AG09319 (cell line): Measurements from ENCODE around the gene NAA16.

ENCODE experiments used
- DNase-seq: peaks from one replicate; pipeline ENCODE4 v3.0.0-alpha.2; 2010; ENCODE audit warnings: low read depth; ENCODE audit errors: extremely low read depth
- TF ChIP-seq, protein P1 (sequence below): IDR thresholded peaks from 2 replicates; pipeline ENCODE4 v1.5.1; 2011; ENCODE audit warnings: low read depth, mild to moderate bottlenecking, inconsistent platforms, low read length, moderate library complexity

The NAA16 gene

DNA sequence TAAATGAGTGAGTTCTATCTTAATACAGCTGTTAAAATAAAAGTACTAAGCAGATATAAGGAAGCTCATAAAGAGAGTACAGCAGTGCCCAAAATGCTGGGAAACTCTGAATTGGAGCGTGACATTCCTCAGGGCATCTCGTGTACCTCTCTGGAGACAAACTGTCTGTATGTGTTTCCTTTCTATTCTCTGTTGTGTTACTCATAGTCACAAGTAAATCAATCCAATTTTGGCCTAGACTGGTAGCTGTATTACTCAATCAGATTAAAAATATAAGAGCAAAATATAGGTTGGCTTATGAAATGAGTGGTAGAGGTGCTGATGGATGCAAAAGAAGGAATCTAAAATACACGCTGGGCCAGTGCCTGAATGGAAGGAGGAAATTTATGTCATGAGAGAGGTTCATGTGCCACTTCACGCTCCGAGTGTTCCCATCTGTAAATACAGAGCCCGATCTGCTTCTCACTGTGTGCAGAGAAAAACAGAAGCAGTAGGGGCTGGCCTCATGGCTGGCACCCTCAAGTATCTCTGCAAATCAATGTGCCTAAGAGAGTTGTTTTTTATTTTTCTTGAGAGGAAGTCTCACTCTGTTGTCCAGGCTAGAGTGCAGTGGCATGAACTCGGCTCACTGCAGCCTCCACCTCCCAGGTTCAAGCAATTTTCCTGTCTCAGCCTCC is 87.6 kb downstream of the NAA16 start:
- TF ChIP-seq, protein P1, sequence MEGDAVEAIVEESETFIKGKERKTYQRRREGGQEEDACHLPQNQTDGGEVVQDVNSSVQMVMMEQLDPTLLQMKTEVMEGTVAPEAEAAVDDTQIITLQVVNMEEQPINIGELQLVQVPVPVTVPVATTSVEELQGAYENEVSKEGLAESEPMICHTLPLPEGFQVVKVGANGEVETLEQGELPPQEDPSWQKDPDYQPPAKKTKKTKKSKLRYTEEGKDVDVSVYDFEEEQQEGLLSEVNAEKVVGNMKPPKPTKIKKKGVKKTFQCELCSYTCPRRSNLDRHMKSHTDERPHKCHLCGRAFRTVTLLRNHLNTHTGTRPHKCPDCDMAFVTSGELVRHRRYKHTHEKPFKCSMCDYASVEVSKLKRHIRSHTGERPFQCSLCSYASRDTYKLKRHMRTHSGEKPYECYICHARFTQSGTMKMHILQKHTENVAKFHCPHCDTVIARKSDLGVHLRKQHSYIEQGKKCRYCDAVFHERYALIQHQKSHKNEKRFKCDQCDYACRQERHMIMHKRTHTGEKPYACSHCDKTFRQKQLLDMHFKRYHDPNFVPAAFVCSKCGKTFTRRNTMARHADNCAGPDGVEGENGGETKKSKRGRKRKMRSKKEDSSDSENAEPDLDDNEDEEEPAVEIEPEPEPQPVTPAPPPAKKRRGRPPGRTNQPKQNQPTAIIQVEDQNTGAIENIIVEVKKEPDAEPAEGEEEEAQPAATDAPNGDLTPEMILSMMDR = no peak
- no peak for DNase-seq

DNA sequence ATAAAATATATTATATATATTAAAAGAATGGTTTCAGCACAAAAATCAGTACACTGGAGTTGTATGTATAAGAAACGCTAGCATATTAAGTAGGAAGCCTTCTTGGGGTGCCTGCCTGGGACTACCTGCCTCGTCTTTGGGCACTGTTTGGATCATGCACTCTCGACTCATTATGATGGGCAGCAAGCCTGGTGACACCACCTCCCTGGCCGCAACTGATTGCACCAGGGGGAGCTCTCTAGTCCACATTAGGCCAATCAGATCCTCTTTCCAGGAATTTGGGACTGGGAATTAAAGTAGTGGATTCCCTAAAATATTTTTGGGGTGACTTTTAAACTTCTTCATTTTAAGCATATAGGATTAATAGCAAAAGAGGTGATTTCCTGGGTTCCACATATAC is 90.3 kb downstream of the NAA16 start:
- DNase-seq = no peak

DNA sequence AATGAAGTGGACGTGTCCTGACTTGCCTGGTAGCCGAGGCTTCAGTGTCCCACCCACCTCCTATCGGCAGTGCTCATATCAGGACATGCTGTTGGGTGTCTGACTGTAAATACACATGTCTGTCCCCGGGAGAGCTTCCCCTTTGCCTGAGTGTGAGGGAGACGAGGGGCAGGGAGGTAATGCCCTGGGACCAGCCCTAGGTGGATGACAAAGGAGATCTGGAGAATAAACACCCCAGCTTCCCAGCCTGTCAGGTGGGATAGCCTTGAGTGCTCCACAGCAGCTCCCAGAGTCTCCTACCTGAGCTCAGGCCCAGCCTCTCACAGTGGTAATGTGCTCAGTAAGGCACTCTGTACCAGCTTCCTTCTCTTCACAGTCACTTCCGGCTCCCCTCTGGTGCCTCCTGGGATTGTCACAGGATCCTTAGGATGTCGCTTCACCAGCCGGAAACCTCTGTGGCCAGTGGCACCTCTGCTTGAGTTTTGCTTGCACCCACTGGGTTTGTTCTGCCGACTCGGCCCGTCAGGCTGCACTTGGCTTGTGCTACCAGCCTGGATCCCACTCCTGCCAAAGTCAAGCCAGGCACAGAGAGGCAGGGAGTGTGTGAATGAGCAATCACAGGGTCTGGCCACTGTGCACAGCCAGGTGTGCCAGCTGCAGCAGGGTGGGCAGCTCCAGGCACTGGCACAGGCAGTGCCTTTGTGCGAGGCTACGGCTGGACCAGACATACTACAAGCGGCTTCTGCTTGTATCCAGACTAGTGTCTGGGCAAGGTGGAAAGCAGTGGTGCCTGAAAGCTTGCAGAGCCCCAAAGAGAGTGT is 91.8 kb downstream of the NAA16 start:
- no peak for DNase-seq
- TF ChIP-seq, protein P1 = no peak

More for the DNA sequence above, 90.3 kb downstream of the NAA16 start:
- TF ChIP-seq, protein P1 = no peak

DNA sequence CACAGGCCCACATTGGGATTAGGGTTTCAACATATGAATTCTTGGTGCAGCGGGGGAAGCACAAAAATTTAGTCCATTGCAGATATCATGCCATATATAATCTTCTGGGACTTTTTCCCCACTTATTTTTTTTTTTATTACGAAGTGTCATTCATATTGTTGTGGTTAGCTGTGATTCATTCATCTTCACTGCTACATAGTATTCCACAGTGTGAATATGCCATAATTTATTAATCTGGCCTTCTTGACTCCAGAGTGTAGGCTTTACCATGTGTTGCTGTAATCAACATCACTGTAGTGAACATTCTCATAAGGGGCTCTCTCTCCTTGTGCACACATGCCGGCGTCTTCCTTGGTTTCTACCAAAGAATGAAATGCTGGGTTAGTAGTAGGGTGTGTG is 92.9 kb downstream of the NAA16 start:
- TF ChIP-seq, protein P1 = no peak
- no peak for DNase-seq

DNA sequence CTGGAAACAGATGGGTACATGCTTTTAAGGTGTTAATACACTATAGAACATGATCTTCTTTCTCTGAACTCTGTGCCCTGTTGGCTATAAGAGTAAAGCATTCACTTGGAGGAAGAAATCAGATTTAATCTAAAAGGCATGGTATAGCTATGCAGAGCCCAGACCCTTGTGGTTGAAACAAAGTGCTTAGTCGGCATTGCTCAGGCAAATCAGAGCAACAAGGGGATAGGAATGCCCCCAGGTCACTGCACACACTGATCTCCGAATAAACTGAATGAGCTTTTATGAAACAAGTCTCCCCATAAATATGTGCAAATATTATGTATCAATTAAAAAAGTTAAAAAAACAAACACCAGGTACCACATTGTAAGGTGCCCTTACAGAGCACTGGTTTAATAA is 94.3 kb downstream of the NAA16 start:
- TF ChIP-seq, protein P1 = no peak
- no peak for DNase-seq

DNA sequence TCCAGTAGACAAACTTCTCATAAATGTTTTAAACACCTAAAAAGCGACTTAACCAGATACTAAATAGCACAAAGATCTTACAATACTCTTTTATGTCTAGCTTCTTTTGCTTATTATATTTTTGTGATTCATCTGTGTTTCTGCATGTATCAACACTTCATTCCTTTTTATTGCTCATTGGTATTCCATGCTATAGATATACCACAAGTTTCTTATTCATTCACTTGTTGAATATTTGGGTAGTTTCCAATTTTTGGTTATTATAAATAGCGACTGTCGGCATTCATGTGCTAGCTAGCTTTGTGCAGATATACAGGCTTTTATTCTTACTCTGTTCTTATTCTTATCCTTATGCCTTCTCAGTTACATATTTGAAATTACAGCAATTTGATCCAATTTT is 96.3 kb downstream of the NAA16 start:
- DNase-seq = no peak
- TF ChIP-seq, protein P1 = no peak

DNA sequence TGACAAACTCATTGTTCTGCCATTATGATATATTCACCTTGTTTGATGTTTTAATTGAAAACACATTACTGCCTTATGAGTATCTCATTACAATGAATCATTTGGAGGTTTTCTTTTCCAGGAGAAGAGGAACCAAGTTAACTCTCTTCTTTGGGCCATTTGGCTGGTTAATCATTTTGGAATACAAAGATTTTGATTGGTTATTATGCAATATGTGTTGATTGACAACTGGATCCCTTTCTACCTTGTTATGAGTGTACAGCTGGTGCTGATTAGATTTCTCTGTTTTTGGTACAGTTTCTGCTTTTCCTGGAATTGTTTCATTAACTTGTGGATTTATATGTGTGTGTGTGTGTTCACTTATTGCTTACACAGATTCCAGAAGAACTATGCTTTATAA is 97.1 kb downstream of the NAA16 start:
- TF ChIP-seq, protein P1 = no peak
- DNase-seq = no peak
